AG08395 (cell line): ENCODE data around the gene EARS2.
"Not testable (repeated sequence)": the region's sequence is repeated elsewhere in the genome, so short reads cannot be mapped to it uniquely, and the experiment has no call there.

Experiments used
- DNase-seq: peaks from one replicate; pipeline ENCODE4 v3.0.0; 2012; ENCODE audit warnings: mixed read lengths, low spot score

Gene EARS2

DNA sequence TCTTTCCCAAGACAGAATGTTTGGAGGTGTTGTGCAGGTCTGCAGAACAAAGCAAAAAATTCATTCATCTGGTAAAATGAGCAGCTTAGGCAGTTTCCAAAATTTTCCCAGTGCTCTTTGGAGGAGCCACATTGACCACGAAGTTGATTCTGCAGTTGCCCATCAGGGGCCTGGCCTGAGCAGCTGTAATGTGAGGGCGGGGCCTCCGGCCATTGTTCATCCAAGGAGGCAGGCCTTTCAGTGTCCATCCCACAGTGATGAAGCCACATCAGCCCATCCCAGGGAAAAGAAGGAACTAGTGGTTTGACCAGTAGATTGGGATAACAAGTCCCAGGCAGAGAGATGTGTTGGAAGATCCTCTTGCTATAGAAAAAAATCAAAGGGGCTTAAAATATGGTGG lies 10.5 kb upstream of the EARS2 start:
- DNase-seq: no peak

DNA sequence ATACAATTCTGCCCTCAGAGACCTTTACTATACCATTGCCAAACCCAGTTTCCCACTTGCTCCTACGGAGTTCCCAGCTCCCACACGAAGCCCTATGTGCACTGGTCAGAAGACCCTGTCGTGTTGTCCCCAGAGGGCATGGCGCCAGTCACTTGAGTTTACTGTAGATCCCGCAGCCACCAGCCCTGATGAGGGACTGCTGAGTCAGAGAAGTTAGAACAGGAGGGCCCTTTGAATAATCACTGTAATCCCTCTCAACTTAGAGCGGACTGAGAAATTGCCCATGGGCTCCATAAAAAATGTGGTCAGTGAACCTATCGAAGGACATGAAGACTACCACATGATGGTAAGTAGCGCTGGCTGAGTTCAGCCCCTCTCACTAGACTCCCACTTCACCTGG lies 9.6 kb upstream of the EARS2 start:
- DNase-seq: no peak

DNA sequence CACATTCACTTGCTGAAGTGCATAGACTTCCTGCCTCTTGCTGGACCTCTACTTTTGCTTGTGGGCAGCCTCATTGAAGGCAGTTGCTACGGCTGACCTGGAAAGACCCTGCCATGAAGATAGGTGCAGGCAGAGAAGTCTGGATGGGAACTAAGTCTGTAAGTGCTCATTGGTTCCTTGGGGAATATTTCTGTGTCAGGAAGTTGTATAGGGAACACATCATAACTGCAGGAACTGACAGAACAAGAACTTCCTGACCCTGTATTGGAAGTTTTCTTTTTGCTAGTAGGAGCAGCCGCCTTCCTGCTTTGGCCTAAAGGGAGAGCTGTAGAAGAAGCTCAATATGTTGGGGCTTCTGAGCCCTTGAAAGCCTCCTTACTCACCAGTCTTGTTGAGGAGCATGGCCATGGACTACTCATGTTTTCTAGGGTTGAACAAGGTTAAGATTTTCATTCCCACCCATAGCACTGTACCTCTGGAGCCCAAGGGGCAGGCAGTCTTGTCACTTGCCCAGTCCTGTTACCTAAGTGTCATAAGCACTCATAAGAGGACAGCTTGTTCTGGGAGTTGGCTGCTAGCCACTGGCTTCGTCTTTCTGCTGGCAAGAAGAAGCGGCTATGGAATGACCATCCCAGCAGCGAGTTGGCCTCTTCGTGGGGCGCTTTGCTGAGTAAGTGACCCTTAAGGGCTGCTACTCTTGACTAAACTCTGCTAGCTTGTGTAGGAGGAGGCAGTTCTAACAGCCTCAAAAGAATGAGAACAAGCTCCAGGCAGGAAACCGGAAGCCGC lies 7.6 kb upstream of the EARS2 start:
- DNase-seq: no peak

DNA sequence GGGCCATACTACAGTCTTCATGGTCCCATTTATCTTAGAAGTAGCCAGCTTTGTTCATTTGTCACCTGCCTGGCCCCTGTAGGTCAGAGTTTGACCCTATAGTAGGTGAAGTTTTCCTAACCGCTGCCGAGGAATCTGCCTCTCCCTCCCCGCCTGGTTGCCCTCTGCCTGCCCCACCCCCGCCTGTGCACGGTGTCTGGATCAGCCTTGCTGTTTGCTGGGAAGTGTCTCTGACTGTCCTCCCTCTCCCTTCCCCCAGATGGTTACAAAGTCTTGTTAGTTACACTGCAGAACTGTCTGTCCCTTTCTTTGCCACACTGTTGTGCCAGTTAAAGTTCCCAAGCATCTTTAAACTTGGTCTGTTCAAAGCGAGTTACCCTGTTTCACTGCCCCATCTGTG lies 6.0 kb upstream of the EARS2 start:
- DNase-seq: no peak

DNA sequence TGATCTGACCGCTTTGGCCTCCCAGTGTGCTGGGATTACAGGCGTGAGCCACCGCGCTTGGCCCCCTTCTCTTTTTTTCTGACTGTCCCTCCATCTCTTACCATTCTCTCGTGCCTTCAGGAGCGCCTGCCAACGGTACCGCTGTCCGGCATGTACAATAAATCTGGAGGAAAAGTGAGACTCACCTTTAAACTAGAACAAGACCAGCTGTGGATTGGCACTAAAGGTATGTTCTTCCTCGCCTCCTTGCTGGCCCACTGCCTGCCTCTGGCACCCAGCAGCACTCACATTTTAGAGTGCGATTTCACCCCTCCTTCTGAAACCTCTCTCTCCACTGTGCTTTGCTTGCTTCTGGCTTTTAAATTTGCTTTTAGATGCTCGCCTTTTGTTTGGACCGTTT lies 5.4 kb upstream of the EARS2 start:
- DNase-seq: no peak

DNA sequence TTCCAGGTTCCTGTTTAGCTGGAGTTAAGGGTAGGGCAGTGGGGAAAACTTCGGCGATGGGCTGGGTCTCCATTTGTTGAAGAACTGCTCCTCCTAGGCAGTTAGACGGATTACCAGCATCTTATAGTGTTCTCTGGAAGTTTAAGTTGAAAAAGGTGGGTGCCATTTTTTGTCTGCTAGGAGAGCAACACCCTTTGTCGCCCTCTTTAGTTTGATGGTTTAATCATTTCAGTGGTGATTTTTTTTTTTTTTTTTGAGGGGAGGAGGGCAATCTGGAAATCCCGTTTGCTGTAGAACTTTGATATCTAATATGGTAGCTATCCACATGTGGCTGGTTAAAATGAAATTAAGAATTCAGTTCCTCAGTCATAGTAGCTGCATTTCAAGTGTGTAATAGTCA lies 4.4 kb upstream of the EARS2 start:
- no peak for DNase-seq

DNA sequence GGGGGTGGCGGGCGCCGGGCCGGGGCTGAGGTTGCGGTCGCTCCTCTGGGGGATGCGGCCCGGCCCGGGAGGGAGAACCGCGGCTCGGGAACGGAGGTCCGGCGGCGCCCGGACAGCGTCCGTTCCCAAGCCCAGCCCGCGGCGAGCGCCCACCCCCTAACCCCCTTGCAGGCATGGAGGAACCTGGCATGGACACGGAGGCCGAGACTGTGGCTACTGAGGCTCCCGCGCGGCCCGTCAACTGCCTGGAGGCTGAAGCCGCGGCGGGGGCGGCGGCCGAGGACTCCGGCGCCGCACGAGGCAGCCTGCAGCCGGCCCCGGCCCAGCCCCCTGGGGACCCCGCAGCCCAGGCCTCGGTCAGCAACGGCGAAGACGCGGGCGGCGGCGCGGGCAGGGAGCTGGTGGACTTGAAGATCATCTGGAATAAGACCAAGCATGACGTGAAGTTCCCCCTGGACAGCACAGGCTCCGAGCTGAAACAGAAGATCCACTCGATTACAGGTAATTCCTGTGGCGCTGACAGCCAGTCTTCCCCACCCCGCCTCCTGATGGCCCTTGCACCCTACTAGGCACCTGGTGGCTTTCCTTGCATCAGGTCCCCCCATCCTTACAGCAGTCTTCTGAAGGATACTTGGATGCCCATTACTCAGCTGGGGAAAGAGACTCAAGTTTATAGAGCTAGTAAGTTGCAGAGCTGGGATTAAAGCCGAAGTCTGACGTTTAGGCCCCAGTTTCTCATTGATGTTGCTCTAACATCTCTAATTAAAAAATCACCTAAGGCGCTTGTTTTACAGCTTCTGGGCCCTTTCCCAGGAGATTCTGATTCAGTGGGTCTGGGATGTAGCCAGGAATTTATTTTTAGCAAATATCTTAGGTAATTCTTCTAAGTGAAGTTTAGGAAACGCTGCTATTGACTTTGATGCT lies 891 bp upstream of the EARS2 start:
- DNase-seq: peak; percentile 18

DNA sequence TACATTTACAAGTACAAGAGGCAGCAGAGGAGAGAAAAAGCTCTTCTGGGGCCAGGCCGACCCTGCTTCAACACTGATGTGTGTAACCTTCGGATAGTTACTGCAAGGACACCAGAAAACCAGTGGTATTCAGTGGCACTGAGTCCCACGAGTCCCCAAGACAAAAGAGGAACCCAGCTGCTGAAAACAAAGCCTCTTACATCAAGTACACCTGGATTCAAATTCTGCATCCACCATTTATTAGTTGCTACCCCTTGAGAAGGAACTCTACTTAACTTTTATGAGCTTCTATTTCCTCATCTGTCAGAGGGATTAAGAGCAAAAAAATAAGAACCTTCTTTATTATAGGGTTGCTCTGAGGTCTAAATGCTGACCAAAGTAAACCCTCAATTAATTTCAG lies 2.6 kb downstream of the EARS2 start:
- DNase-seq: no peak

DNA sequence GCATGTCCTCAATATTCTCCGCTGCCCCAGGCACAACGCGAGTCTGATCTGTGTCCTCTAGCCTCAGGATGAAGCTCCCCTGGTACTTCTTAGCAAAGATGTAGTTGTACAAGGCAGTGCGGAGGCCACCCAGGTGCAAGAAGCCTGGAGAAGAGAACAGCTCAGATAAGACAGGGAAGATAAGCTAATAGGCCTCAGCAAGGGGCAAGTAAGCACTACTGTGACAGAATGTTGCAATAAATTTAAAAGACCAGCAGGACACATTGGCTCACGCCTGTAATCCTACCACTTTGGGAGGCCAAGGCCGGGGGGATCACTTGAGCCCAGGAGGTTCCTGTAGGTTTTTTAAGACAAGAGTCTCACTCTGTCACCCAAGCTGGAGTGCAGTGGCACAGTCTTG lies 5.0 kb downstream of the EARS2 start:
- DNase-seq: no peak

DNA sequence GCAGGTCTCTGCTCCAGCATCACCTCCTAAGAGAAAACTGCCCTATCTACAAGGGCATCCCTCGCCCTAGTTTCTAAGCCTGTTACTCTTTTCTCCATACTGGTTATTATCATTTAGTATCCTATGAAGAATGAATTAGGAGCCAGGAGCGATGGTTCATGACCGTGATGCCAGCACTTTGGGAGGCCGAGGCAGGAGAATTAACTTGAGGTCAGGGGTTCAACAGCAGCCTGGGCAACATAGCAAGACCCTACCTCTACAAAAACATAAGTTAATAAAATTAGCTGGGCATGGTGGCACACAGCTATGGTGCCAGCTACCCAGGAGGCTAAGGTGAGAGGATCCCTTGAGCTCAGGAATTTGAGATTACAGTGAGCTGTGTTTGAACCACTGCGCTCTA lies 7.2 kb downstream of the EARS2 start:
- no peak for DNase-seq

DNA sequence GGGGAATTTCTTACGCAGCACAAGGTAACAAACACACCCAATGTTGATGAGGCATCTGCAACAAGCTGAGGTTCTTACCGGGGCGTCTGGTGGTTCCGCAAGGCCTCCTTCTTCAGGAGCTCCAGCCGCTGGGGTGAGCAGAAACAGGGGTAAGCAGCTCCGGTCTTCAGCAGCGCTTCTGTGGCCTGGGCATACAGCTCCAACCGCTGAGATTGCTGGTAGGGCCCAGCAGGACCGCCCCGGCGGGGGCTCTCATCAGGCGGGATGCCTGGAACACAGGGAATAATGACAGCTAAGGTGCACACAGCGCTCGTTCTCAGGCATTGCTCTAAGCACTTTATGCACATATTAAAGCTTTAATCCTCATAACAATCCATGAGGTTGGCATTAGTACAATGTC lies 12.7 kb downstream of the EARS2 start:
- no peak for DNase-seq

DNA sequence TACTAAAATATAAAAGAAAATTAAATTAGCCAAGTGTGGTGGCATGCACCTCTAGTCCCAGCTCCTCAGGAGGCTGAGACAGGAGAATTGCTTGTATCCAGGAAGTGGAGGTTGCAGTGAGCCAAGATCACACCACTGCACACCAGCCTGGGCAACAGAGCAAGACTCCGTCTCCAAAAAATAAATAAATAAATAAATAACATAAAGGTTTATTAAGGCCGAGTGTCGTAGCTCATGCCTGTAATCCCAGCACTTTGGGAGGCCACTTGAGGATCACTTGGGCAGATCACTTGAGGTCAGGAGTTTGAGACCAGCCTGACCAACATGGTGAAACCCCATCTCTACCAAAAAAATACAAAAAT lies 16.4 kb downstream of the EARS2 start:
- not testable (repeated sequence) for DNase-seq

DNA sequence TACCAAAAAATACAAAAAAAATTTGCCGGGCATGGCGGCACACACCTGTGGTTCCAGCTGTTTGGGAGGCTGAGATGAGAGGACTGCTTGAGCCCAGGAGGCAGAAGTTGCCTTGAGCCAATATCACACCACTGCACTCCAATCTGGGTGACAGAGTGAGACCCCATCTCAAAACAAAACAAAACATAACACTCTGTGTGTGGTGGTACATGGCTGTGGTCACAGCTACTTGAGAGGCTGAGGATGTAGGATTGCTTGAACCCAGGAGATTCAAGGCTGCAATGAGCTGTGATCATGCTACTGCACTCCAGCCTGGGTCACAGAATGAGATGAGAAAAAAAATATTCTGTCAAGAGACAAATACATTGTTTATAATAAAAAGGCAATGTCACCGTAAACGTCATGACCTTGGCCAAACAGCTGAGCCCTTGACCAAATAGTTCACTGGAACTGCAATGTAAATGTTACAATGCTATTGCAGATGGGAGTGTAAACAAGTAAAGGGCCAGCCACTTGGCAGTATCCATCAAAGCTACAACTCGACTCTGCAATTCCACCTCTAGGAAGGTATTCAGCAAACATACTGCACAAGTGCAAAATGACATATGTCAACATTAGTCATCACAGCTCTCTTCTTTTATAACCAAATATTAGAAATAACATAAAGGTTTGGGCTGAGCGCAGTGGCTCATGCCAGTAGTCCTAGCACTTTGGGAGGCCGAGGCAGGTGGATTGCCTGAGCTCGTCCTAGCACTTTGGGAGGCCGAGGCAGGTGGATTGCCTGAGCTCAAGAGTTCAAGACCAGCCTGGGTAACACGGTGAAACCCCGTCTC lies 16.9 kb downstream of the EARS2 start:
- no peak for DNase-seq

DNA sequence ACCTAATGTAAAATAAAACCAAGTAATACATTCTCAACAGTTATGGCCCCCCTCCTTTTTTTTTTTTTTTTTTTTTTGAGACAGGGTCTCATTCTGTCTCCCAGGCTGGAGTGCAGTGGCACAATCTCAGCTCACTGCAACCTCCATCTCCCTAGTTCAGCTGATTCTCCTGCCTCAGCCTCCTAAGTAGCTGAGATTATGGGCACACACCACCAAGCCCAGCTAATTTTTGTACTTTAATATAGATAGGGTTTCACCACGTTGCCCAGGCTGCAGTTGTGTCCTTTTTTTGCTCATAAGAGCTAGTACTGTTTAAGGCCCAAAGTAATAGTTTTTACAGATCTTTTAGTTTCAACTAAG lies 18.3 kb downstream of the EARS2 start:
- DNase-seq: no peak

DNA sequence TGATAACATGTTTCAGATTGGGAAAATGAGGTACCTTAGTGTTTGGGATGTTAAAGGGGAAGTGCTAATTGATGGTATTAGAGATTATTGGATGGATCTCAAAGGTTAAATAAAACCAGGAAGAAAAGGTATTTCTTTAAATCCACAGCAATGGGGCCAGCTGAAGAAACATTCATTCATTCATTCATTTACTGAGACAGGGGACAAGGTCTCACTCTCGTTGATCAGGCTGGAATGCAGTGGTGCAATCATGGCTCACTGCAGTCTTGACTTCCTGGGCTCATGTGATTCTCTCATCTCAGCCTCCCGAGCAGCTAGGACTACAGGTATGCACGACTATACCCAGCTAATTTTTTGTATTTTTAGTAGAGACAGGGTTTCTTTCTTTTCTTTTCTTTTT lies 19.8 kb downstream of the EARS2 start:
- no peak for DNase-seq

DNA sequence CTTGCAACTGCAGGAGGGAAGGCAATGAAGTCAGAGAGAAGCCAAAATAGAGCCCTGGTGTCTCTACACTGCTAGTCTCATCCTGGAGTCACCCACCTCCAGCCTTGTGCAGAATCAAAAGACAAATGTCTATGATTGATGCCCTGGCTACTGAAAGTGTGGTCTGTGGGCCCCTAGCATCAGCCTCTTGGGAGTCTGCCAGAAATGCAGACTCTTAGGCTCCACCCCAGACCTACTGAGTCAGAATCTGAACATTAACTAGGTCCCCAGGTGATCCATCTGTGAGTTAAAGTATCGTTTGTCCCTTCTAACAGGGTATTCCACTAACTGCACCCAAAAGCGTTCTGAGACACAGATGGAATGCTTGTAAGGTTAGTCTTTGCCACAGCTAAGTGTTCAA lies 21.2 kb downstream of the EARS2 start:
- DNase-seq: no peak

DNA sequence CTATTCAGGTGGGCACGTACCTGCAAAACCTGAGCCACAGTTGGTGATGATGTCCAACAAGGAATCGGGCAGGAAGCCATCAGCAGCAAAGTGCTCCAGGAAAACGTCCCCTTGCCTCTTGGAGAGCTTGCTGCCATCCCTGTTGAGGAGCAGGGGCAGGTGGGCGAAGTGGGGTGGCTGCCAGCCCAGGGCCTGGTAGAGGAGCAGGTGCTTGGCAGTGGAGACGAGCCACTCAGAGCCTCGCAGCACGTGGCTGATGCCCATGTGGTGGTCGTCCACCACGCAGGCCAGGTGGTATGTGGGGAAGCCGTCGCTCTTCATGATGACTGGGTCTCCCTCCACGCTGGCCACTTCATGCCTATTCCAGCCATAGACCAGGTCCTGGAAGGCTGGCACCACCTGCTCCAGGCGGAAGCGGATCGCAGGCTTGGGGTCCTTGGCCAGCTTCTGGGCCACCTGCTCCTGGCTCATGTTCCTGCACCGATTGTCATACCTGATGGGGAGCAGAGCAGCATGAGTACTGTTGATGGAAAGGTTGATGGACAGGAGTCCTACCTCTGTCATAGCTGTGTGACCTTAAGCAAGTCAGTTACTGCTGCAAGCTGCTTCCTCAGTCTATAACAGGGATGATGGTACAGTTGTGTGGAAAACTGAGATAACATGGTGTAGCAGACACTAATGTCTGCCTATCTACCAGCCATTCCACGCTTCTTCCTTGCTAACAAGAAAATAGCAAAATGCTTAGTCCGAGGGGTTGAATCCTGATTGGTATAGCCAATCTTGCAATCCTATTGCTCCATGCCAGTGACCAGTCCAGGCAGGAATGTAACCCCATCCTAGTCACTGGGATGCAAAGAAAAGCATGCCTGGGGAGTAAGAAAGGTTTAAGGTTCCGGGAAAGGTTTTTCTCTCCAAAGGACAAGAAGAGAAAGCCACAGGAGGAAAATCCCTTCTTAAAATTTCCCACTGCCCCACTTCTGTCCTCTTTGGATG lies 22.0 kb downstream of the EARS2 start:
- peak; percentile 7 for DNase-seq

DNA sequence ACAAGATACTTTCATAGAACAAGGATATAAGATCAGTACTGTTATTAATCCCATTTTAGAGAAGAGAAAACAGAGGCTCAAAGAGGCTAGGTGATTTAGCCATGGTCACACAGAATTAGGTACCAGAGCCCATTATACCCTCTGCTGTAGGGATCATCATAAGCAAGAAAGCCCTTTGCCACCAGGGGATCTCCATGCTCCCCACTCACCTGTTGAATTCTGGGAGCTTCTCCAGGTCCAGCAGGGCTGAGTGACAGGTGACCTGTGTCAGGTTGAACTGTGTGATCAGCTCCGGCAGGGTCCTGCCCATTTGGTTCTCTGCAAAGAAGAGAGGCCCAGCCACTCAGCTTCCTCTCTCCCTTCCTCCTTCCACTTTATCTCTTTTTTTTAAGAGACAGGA lies 24.7 kb downstream of the EARS2 start:
- no peak for DNase-seq

DNA sequence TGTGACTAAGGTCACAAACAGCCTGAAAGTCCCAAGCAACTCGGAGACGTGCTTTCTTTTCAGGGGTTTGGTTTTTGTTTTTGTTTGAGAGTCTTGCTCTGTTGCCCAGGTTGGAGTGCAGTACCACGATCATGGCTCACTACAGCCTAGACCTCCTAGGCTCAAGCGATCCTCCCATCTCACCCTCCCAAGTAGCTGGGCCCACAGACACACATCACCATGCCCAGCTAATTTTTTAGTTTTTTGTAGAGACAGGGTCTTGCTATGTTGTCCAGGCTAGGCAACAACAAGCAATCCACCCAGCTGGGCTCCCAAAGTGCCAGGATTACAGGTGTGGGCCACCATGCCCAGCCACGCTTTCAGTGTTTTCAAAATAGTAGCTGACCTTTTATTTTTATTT lies 27.1 kb downstream of the EARS2 start:
- no peak for DNase-seq

DNA sequence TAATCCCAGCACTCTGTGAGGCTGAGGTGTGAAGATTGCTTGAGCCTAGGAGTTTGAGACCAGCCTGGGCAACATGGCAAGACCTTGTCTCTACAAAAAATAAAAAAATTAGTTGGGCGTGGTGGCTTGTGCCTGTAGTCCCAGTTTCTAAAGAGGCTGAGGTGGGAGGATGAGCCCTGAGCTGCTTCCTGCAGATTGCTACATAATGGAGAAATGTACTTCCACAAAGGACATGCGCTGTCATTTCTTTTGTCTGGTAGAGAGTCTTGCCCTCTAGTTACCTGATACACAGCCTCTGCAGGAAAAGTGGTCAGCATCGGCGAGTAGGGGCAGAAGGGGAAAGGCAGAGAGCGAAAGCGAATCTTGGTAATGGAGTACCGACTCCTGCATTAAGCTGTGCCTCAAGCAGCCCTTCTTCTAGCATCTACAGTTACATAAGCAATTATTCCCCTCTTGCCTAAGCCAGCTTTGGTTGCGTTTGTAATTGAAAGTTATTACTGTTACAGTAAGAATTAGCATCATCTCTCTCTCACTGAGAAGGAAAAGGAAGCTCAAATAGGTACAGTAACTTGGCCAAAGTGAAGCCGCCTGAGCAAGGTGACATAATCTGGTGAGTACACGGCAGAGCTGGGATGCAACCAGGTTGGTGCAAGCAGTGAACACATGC lies 28.4 kb downstream of the EARS2 start:
- no peak for DNase-seq
